ENCODE results near the gene CIP2A.

DNA sequence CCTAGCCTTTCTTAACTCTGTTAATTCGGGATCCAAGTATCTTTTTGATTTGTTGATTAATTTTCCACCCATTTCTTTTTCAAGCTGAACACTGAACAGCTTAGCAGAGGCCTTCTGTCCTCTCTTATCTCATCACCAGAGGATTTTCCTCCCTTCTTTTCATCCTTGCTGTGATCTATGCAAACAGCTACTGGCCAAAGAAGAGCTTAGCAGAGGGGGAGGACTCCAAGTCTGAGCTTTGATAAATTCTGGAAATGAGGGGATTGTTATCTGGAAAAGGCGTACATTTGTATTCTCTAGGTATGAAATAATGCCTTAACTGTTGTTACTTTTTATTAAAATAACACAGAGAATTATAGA, 13.7 kb upstream of the CIP2A start:
- TF ChIP-seq, protein P1, sequence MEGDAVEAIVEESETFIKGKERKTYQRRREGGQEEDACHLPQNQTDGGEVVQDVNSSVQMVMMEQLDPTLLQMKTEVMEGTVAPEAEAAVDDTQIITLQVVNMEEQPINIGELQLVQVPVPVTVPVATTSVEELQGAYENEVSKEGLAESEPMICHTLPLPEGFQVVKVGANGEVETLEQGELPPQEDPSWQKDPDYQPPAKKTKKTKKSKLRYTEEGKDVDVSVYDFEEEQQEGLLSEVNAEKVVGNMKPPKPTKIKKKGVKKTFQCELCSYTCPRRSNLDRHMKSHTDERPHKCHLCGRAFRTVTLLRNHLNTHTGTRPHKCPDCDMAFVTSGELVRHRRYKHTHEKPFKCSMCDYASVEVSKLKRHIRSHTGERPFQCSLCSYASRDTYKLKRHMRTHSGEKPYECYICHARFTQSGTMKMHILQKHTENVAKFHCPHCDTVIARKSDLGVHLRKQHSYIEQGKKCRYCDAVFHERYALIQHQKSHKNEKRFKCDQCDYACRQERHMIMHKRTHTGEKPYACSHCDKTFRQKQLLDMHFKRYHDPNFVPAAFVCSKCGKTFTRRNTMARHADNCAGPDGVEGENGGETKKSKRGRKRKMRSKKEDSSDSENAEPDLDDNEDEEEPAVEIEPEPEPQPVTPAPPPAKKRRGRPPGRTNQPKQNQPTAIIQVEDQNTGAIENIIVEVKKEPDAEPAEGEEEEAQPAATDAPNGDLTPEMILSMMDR (conservative IDR thresholded peaks at IDR 0.05 in 1 of 2, IDR thresholded peaks at IDR 0.05 in 1 of 2; ENCODE audit: extremely low read depth in 1 of 2, insufficient read depth in 1 of 2, low read depth in 1 of 2, low read length in 2 of 2): no peak
- TF ChIP-seq EZH2 (IDR thresholded peaks at IDR 0.05; ENCODE audit: borderline replicate concordance, low read length): no peak

All from mammary epithelial cell (primary cell).